GM23338 (cell line): ENCODE results near the gene SMIM44. TPM values are rescaled to one million over a fixed set of nuclear protein-coding genes. Genes with fewer than 3 reads are reported as not detected.

Experiments
- ATAC-seq: fragments of 200-7000 bp; cut with Tn5 transposase; 3 replicates; pipeline ENCODE4 v1.9.1; 2020
- DNase-seq: peaks from one replicate; pipeline ENCODE4 v3.0.0-alpha.2; 2015; ENCODE audit warnings: low spot score
- H2AFZ ChIP-seq: fragments of 200-600 bp; sonication (generic); 2 replicates; pipeline ENCODE4 v1.8.0; 2016; ENCODE audit warnings: antibody characterized with exemption, mild to moderate bottlenecking, moderate library complexity
- H3F3A ChIP-seq: fragments of 200-600 bp; sonication (generic); replicated peaks from 2 replicates; pipeline ENCODE4 v1.8.0; 2017; ENCODE audit warnings: antibody characterized with exemption, mixed run types, low read depth
- H3K27ac ChIP-seq: fragments of 200-600 bp; sonication (generic); 2 replicates; pipeline ENCODE4 v1.6.1; 2016; ENCODE audit warnings: low read depth
- H3K27me3 ChIP-seq: fragments of 200-600 bp; sonication (generic); 2 replicates; pipeline ENCODE4 v1.8.0; 2016; ENCODE audit warnings: mild to moderate bottlenecking, mixed run types, moderate library complexity; ENCODE audit not compliant: insufficient read depth
- H3K36me3 ChIP-seq: fragments of 200-600 bp; sonication (generic); 2 replicates; pipeline ENCODE4 v1.8.0; 2016; ENCODE audit warnings: mild to moderate bottlenecking; ENCODE audit not compliant: insufficient read depth
- H3K4me1 ChIP-seq: fragments of 200-600 bp; sonication (generic); 2 replicates; pipeline ENCODE4 v1.8.0; 2016; ENCODE audit warnings: mild to moderate bottlenecking, moderate library complexity; ENCODE audit not compliant: insufficient read depth
- H3K4me2 ChIP-seq: fragments of 200-600 bp; sonication (generic); 2 replicates; pipeline ENCODE4 v1.7.1; 2017; ENCODE audit warnings: mixed run types
- H3K4me3 ChIP-seq: fragments of 200-600 bp; sonication (generic); 2 replicates; pipeline ENCODE4 v1.6.1; 2016; ENCODE audit warnings: mixed run types
- H3K79me2 ChIP-seq: fragments of 200-600 bp; sonication (generic); replicated peaks from 2 replicates; pipeline ENCODE4 v1.8.0; 2017; ENCODE audit warnings: mild to moderate bottlenecking; ENCODE audit not compliant: insufficient read depth
- H3K9me2 ChIP-seq: fragments of 200-600 bp; sonication (generic); 2 replicates; pipeline ENCODE4 v1.8.0; 2017; ENCODE audit not compliant: insufficient read depth
- H4K20me1 ChIP-seq: fragments of 200-600 bp; sonication (generic); replicated peaks from 2 replicates; pipeline ENCODE4 v1.8.0; 2017; ENCODE audit warnings: mild to moderate bottlenecking; ENCODE audit not compliant: insufficient read depth
- H3K27ac Mint-ChIP-seq: 2 replicates; pipeline ENCODE4 v1.8.0; 2020; ENCODE audit warnings: inconsistent platforms, mild to moderate bottlenecking, moderate library complexity, mixed read lengths
- H3K27me3 Mint-ChIP-seq: 3 replicates; pipeline ENCODE4 v1.8.0; 2022; ENCODE audit warnings: low read depth, mild to moderate bottlenecking, moderate library complexity, mixed read lengths, inconsistent platforms; ENCODE audit not compliant: insufficient read depth, poor library complexity
- H3K36me3 Mint-ChIP-seq: 3 replicates; pipeline ENCODE4 v1.8.0; 2021; ENCODE audit warnings: low read depth, mild to moderate bottlenecking, inconsistent platforms, moderate library complexity, mixed read lengths
- H3K4me1 Mint-ChIP-seq: 3 replicates; pipeline ENCODE4 v1.8.0; 2020; ENCODE audit warnings: mild to moderate bottlenecking, inconsistent platforms, mixed read lengths
- H3K4me3 Mint-ChIP-seq: 3 replicates; pipeline ENCODE4 v1.8.0; 2021; ENCODE audit warnings: moderate library complexity, mild to moderate bottlenecking, inconsistent platforms, mixed read lengths
- H3K9me3 Mint-ChIP-seq: 3 replicates; pipeline ENCODE4 v1.8.0; 2020; ENCODE audit warnings: moderate library complexity, mild to moderate bottlenecking, inconsistent platforms, mixed read lengths
- JUNB ChIP-seq: IDR thresholded peaks from one replicate; pipeline ENCODE4 v1.6.1; 2016; ENCODE audit warnings: antibody characterized with exemption; ENCODE audit not compliant: unreplicated experiment
- ZNF114 ChIP-seq: fragments of 250-450 bp; sonication (Bioruptor Pico); IDR thresholded peaks from 2 replicates; pipeline ENCODE4 v1.5.0; 2020; ENCODE audit warnings: mild to moderate bottlenecking, moderate library complexity
- polyA plus RNA-seq: library from polyadenylated mRNA; unstranded; fragments of >200 nt; fragmentation: Nextera tagmentation; extraction: Ambion mirVana; gene quantifications from 2 replicates; pipeline ENCODE4 v1.2.1, GENCODE V29; 2016
- total RNA-seq: library from RNA; depleted of rRNA; stranded (reverse); fragments of >200 nt; shearing (Covaris generic); gene quantifications from 2 replicates; pipeline ENCODE4 v1.2.3, GENCODE V29; 2014
- TF ChIP-seq, protein P1 (sequence below): fragments of 250-450 bp; sonication (Bioruptor Pico); IDR thresholded peaks from 2 replicates; pipeline ENCODE4 v1.5.0; 2020; ENCODE audit warnings: mild to moderate bottlenecking, moderate library complexity
- TF ChIP-seq, protein P2 (sequence below): IDR thresholded peaks from 2 replicates; pipeline ENCODE4 v1.6.1; 2016; ENCODE audit warnings: antibody characterized with exemption
- TF ChIP-seq, protein P3 (sequence below), 2 experiments: fragments of 200-600 bp in 1 of 2; sonication (generic) in 1 of 2; conservative IDR thresholded peaks; 2 replicates each; pipeline versions ENCODE4 v1.5.1 to v1.6.1; 2016 to 2017; ENCODE audit warnings: antibody characterized with exemption in 2 of 2, low read depth in 2 of 2, mild to moderate bottlenecking in 2 of 2, moderate library complexity in 1 of 2

Gene SMIM44
- total and polyA plus RNA-seq, 2 experiments from 2014 or later = not detected

DNA sequence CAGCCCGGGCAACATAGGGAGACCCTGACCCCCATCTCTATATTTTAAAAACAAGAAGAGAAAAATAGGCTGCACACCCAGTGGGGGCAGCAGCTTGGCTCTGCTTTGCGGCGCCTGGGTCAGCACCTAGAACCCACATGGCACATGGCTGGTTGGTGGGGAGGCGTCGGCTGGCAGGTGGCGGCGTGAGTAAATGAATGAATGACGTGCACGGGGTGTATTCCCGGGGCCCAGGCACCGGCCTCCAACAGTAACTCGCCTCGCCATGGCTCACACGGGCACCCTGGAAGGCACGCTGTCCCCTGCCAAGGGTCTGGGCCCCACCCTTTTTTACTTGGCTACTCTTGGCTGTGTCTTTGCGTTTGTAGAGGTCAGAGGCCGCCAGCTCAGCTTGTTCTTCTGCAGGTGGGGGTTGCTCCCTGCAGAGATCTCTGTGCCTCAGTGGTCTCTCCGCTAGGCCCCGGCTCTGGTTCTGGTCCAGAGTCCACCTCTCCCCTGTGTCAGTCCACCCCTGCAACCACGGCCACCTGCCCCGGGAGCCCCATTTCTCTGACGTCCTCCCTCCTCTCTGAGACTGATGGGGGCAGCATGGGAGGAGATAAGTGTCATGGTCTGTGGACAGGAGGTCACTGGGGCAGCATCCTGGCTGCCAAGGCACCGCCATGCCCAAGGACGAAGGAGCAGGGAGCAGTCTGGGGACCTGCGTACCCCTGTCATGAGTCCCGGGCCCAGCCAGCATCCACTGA is 28.4 kb upstream of the SMIM44 start (continued):
- TF ChIP-seq, protein P1, sequence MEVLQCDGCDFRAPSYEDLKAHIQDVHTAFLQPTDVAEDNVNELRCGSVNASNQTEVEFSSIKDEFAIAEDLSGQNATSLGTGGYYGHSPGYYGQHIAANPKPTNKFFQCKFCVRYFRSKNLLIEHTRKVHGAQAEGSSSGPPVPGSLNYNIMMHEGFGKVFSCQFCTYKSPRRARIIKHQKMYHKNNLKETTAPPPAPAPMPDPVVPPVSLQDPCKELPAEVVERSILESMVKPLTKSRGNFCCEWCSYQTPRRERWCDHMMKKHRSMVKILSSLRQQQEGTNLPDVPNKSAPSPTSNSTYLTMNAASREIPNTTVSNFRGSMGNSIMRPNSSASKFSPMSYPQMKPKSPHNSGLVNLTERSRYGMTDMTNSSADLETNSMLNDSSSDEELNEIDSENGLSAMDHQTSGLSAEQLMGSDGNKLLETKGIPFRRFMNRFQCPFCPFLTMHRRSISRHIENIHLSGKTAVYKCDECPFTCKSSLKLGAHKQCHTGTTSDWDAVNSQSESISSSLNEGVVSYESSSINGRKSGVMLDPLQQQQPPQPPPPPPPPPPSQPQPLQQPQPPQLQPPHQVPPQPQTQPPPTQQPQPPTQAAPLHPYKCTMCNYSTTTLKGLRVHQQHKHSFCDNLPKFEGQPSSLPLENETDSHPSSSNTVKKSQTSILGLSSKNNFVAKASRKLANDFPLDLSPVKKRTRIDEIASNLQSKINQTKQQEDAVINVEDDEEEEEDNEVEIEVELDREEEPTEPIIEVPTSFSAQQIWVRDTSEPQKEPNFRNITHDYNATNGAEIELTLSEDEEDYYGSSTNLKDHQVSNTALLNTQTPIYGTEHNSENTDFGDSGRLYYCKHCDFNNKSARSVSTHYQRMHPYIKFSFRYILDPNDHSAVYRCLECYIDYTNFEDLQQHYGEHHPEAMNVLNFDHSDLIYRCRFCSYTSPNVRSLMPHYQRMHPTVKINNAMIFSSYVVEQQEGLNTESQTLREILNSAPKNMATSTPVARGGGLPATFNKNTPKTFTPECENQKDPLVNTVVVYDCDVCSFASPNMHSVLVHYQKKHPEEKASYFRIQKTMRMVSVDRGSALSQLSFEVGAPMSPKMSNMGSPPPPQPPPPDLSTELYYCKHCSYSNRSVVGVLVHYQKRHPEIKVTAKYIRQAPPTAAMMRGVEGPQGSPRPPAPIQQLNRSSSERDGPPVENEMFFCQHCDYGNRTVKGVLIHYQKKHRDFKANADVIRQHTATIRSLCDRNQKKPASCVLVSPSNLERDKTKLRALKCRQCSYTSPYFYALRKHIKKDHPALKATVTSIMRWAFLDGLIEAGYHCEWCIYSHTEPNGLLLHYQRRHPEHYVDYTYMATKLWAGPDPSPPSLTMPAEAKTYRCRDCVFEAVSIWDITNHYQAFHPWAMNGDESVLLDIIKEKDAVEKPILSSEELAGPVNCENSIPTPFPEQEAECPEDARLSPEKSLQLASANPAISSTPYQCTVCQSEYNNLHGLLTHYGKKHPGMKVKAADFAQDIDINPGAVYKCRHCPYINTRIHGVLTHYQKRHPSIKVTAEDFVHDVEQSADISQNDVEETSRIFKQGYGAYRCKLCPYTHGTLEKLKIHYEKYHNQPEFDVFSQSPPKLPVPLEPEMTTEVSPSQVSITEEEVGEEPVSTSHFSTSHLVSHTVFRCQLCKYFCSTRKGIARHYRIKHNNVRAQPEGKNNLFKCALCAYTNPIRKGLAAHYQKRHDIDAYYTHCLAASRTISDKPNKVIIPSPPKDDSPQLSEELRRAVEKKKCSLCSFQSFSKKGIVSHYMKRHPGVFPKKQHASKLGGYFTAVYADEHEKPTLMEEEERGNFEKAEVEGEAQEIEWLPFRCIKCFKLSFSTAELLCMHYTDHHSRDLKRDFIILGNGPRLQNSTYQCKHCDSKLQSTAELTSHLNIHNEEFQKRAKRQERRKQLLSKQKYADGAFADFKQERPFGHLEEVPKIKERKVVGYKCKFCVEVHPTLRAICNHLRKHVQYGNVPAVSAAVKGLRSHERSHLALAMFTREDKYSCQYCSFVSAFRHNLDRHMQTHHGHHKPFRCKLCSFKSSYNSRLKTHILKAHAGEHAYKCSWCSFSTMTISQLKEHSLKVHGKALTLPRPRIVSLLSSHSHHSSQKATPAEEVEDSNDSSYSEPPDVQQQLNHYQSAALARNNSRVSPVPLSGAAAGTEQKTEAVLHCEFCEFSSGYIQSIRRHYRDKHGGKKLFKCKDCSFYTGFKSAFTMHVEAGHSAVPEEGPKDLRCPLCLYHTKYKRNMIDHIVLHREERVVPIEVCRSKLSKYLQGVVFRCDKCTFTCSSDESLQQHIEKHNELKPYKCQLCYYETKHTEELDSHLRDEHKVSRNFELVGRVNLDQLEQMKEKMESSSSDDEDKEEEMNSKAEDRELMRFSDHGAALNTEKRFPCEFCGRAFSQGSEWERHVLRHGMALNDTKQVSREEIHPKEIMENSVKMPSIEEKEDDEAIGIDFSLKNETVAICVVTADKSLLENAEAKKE (CRISPR knock-in tag) = no peak
- TF ChIP-seq, protein P2, sequence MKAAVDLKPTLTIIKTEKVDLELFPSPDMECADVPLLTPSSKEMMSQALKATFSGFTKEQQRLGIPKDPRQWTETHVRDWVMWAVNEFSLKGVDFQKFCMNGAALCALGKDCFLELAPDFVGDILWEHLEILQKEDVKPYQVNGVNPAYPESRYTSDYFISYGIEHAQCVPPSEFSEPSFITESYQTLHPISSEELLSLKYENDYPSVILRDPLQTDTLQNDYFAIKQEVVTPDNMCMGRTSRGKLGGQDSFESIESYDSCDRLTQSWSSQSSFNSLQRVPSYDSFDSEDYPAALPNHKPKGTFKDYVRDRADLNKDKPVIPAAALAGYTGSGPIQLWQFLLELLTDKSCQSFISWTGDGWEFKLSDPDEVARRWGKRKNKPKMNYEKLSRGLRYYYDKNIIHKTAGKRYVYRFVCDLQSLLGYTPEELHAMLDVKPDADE = no peak
- TF ChIP-seq ZNF114 (CRISPR knock-in tag) = no peak

DNA sequence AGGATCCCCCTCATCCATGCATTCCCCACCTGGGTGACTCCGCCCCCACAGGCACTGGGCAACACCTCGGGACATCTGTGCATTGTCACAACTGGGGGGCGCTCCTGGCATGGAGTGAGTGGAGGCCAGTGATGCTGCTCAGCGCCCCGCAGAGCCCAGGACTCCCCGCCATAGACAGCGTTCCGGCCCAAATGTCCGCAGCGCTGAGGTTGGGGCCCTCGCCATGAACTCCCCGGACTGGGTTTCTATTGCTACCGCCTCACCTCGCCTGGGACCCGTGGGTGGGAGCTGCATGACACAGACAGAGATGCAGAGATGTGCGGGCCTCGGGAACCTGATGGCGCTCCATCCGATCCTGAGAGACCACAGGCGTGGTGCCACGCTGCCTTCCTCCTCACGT is 27.5 kb upstream of the SMIM44 start:
- no peak for ATAC-seq
- no peak overlapping the region for H3K4me2 ChIP-seq
- peaks cover 11% of the 10 kb centered on the region; the same call in 2 of the 3 replicates for H3K36me3 Mint-ChIP-seq
- no peak overlapping the region for H3K27ac ChIP-seq
- H3K36me3 ChIP-seq = no peaks in the 10 kb centered on the region
- peaks cover 8% of the 10 kb centered on the region for H3K4me1 ChIP-seq
- H3K9me3 Mint-ChIP-seq = no peaks in the 10 kb centered on the region; the same call in 2 of the 3 replicates
- TF ChIP-seq, protein P3, sequence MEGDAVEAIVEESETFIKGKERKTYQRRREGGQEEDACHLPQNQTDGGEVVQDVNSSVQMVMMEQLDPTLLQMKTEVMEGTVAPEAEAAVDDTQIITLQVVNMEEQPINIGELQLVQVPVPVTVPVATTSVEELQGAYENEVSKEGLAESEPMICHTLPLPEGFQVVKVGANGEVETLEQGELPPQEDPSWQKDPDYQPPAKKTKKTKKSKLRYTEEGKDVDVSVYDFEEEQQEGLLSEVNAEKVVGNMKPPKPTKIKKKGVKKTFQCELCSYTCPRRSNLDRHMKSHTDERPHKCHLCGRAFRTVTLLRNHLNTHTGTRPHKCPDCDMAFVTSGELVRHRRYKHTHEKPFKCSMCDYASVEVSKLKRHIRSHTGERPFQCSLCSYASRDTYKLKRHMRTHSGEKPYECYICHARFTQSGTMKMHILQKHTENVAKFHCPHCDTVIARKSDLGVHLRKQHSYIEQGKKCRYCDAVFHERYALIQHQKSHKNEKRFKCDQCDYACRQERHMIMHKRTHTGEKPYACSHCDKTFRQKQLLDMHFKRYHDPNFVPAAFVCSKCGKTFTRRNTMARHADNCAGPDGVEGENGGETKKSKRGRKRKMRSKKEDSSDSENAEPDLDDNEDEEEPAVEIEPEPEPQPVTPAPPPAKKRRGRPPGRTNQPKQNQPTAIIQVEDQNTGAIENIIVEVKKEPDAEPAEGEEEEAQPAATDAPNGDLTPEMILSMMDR (conservative IDR thresholded peaks at IDR 0.05; ENCODE audit: low read depth in 2 of 2) = peak; percentile 28 to 66
- TF ChIP-seq JUNB = no peak
- H2AFZ ChIP-seq = no peak overlapping the region
- no peaks in the 10 kb centered on the region for H3K27me3 ChIP-seq
- H3K9me2 ChIP-seq = no peaks in the 10 kb centered on the region
- H3K4me3 ChIP-seq = no peak overlapping the region
- peaks cover 55% of the 10 kb centered on the region for H3K79me2 ChIP-seq
- peaks cover 14% of the 10 kb centered on the region for H3K4me1 Mint-ChIP-seq
- peaks cover 7% of the 10 kb centered on the region; the same call in 1 of the 2 replicates for H4K20me1 ChIP-seq
- H3K4me3 Mint-ChIP-seq = no peak overlapping the region
- no peaks in the 10 kb centered on the region for H3F3A ChIP-seq
- H3K27me3 Mint-ChIP-seq = peaks cover 27% of the 10 kb centered on the region
- peak; percentile 47 for DNase-seq
- H3K27ac Mint-ChIP-seq = no peak overlapping the region
